Measurements from ENCODE around the gene BCL2L11. TPM values are rescaled to one million over a fixed set of nuclear protein-coding genes. Genes with fewer than 3 reads are reported as not detected.

The BCL2L11 gene
- total RNA-seq, 1 donor from 2014 or later, result 19.3 TPM

DNA sequence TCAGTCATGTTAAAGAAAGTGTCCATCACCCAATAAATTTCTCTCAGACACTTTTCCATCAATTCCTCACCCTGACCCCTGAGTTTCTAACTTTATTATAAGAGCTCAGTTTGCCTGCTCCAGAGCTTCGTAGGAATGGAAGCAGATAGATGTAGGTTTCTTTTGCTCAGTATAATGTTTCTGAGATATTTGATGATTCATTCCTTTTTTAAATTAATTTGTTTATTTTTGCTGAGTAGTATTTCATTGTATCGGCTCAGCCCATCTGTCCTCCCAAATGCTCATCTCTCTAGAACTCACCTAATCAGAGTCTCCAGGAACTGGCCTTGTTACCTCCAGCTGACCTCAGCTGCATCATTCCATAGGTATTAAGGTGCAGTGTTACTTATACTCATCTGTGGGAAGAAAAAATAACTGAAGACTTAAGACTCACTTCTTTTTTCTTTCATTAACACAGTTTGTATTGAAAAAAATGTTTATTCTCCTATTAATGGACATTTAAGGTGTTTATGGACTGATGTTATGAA, 11.9 kb upstream of the BCL2L11 start:
- no peaks in the 10 kb centered on the region for H4K20me1 ChIP-seq (ENCODE audit: insufficient read depth, low read length)
- H3K9me3 Mint-ChIP-seq (ENCODE audit: unreplicated experiment), result no peaks in the 10 kb centered on the region
- TF ChIP-seq, protein P1, sequence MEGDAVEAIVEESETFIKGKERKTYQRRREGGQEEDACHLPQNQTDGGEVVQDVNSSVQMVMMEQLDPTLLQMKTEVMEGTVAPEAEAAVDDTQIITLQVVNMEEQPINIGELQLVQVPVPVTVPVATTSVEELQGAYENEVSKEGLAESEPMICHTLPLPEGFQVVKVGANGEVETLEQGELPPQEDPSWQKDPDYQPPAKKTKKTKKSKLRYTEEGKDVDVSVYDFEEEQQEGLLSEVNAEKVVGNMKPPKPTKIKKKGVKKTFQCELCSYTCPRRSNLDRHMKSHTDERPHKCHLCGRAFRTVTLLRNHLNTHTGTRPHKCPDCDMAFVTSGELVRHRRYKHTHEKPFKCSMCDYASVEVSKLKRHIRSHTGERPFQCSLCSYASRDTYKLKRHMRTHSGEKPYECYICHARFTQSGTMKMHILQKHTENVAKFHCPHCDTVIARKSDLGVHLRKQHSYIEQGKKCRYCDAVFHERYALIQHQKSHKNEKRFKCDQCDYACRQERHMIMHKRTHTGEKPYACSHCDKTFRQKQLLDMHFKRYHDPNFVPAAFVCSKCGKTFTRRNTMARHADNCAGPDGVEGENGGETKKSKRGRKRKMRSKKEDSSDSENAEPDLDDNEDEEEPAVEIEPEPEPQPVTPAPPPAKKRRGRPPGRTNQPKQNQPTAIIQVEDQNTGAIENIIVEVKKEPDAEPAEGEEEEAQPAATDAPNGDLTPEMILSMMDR (IDR thresholded peaks at IDR 0.05; ENCODE audit: insufficient read depth, low read depth, low read length), result no peak
- H2AFZ ChIP-seq (ENCODE audit: low read depth, low read length), result no peak overlapping the region
- no peak overlapping the region for H3K27ac ChIP-seq (ENCODE audit: low read depth, low read length)
- H3K4me3 Mint-ChIP-seq (ENCODE audit: unreplicated experiment), result no peak overlapping the region
- peaks cover 14% of the 10 kb centered on the region for H3K27me3 Mint-ChIP-seq (ENCODE audit: low read depth, unreplicated experiment)
- FAIRE-seq (no peak), DNase-seq (ENCODE audit: low read depth) (no peak)
- H3K4me1 ChIP-seq (ENCODE audit: insufficient read depth, low read length), result no peaks in the 10 kb centered on the region
- H3K4me1 Mint-ChIP-seq (ENCODE audit: low read depth, unreplicated experiment), result peaks cover 6% of the 10 kb centered on the region
- H3K36me3 Mint-ChIP-seq (ENCODE audit: low read depth, unreplicated experiment), result no peaks in the 10 kb centered on the region
- H3K79me2 ChIP-seq (ENCODE audit: insufficient read depth, low read length), result no peaks in the 10 kb centered on the region
- no peaks in the 10 kb centered on the region for H3K9me3 ChIP-seq (ENCODE audit: insufficient read depth, low read depth, low read length)
- H3K4me3 ChIP-seq (ENCODE audit: insufficient read depth, low read depth, low read length), result no peak overlapping the region
- H3K9ac ChIP-seq (ENCODE audit: low read length), result no peak overlapping the region
- H3K27ac Mint-ChIP-seq (ENCODE audit: unreplicated experiment), result no peak overlapping the region
- no peaks in the 10 kb centered on the region for H3K36me3 ChIP-seq (ENCODE audit: insufficient read depth, low read length)
- H3K27me3 ChIP-seq (ENCODE audit: insufficient read depth, low read length), result peaks cover 12% of the 10 kb centered on the region
- no peak overlapping the region for H3K4me2 ChIP-seq (ENCODE audit: low read length)

DNA sequence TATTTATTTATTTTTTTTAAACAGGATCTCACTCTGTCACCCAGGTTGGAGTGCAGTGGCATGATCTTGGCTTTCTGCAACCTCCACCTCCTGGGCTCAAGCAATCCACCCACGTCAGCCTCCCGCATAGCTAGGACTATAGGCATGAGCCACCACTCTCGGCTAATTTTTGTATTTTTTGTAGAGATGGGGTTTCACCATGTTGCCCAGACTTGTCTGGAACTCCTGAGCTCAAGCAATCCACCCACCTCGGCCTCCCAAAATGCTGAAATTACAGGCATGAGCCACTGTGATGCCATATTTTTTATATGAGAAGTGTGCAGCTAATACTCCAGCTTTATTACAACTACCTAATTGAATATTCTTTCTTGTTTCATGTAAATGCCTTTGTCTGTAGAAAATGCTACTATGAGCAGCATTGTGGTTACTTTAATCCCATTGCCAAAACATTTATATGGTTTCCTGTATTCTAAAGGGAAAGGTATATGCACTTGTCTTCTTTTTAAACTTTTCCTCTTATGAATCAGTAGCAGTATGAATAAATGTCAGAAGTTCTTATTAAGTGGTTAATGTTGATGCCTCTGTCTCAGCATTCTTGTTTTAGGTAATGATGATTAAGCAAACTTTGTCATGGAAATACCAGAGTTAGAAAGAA, 9.5 kb upstream of the BCL2L11 start:
- Histone ChIP-seq H3K9ac (ENCODE audit: low read length) (no peak overlapping the region), H4K20me1 (ENCODE audit: insufficient read depth, low read length) (no peaks in the 10 kb centered on the region), H3K36me3 (ENCODE audit: insufficient read depth, low read length) (no peaks in the 10 kb centered on the region), H3K4me3 (ENCODE audit: insufficient read depth, low read depth, low read length) (no peak overlapping the region), H3K9me3 (ENCODE audit: insufficient read depth, low read depth, low read length) (no peaks in the 10 kb centered on the region), H3K79me2 (ENCODE audit: insufficient read depth, low read length) (no peaks in the 10 kb centered on the region), H3K27ac (ENCODE audit: low read depth, low read length) (no peak overlapping the region), H2AFZ (ENCODE audit: low read depth, low read length) (no peak overlapping the region), H3K4me1 (ENCODE audit: insufficient read depth, low read length) (no peaks in the 10 kb centered on the region), H3K4me2 (ENCODE audit: low read length) (no peak overlapping the region), H3K27me3 (ENCODE audit: insufficient read depth, low read length) (peaks cover 30% of the 10 kb centered on the region)
- no peak for TF ChIP-seq EZH2 (IDR thresholded peaks at IDR 0.05; ENCODE audit: insufficient read depth, low read length)
- TF ChIP-seq, protein P1 (IDR thresholded peaks at IDR 0.05; ENCODE audit: insufficient read depth, low read depth, low read length), result no peak
- Mint-ChIP-seq H3K36me3 (ENCODE audit: low read depth, unreplicated experiment) (no peaks in the 10 kb centered on the region), H3K9me3 (ENCODE audit: unreplicated experiment) (no peaks in the 10 kb centered on the region), H3K27me3 (ENCODE audit: low read depth, unreplicated experiment) (peaks cover 21% of the 10 kb centered on the region), H3K4me1 (ENCODE audit: low read depth, unreplicated experiment) (peaks cover 6% of the 10 kb centered on the region), H3K27ac (ENCODE audit: unreplicated experiment) (no peak overlapping the region), H3K4me3 (ENCODE audit: unreplicated experiment) (no peak overlapping the region)
- no peak for DNase-seq (ENCODE audit: low read depth)
- FAIRE-seq, result no peak

- Mint-ChIP-seq H3K27ac (ENCODE audit: unreplicated experiment) (no peak overlapping the region), H3K4me3 (ENCODE audit: unreplicated experiment) (no peak overlapping the region), H3K27me3 (ENCODE audit: low read depth, unreplicated experiment) (peaks cover 24% of the 10 kb centered on the region), H3K36me3 (ENCODE audit: low read depth, unreplicated experiment) (no peaks in the 10 kb centered on the region), H3K4me1 (ENCODE audit: low read depth, unreplicated experiment) (peaks cover 11% of the 10 kb centered on the region), H3K9me3 (ENCODE audit: unreplicated experiment) (no peaks in the 10 kb centered on the region)
- DNase-seq (ENCODE audit: low read depth), result no peak
- Histone ChIP-seq H3K27me3 (ENCODE audit: insufficient read depth, low read length) (peaks cover 36% of the 10 kb centered on the region), H3K4me2 (ENCODE audit: low read length) (no peak overlapping the region), H3K4me3 (ENCODE audit: insufficient read depth, low read depth, low read length) (no peak overlapping the region), H3K9ac (ENCODE audit: low read length) (no peak overlapping the region), H4K20me1 (ENCODE audit: insufficient read depth, low read length) (no peaks in the 10 kb centered on the region), H3K36me3 (ENCODE audit: insufficient read depth, low read length) (no peaks in the 10 kb centered on the region), H3K79me2 (ENCODE audit: insufficient read depth, low read length) (no peaks in the 10 kb centered on the region), H3K27ac (ENCODE audit: low read depth, low read length) (no peak overlapping the region), H2AFZ (ENCODE audit: low read depth, low read length) (no peak overlapping the region), H3K4me1 (ENCODE audit: insufficient read depth, low read length) (peaks cover 18% of the 10 kb centered on the region), H3K9me3 (ENCODE audit: insufficient read depth, low read depth, low read length) (no peaks in the 10 kb centered on the region)
- FAIRE-seq, result no peak
- TF ChIP-seq, protein P1 (IDR thresholded peaks at IDR 0.05; ENCODE audit: insufficient read depth, low read depth, low read length), result no peak
- TF ChIP-seq EZH2 (IDR thresholded peaks at IDR 0.05; ENCODE audit: insufficient read depth, low read length), result no peak
These were observed 6.9 kb upstream of the BCL2L11 start for GRCh38 chr2:111113838-111114237.

All from astrocyte (in vitro differentiated cells and primary cell).